HG03558 (cell line): ENCODE results near the gene WNT3.

Experiments
- ATAC-seq: cut with Tn5 transposase; IDR thresholded peaks from one replicate; pipeline ENCODE4 v1.9.1; 2021; ENCODE audit warnings: moderate number of reproducible peaks; ENCODE audit not compliant: unreplicated experiment; ENCODE audit errors: extremely low read depth

Gene WNT3

GRCh38 chr17:46837521-46837920 lies 19.0 kb upstream of the WNT3 start:
- no peak for ATAC-seq

DNA sequence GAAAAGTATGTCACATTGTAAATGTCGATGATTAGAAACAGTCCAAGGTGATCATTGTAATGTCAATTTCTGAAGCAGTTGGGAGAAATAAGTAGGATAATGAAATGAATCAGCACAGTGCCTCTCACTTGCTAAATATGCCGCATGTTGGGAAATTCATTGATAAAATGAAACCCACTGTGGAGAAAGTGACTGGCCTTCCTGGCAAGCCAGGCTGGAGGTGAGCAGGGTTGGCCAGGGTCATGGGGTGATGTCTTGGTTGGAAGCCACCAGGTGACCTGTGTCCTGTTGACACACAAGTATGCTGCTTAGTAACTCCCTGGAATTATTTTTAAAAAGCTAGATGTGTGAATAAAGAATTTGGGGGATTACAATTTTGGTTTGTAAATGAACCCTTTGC lies 18.0 kb upstream of the WNT3 start:
- ATAC-seq, result no peak

DNA sequence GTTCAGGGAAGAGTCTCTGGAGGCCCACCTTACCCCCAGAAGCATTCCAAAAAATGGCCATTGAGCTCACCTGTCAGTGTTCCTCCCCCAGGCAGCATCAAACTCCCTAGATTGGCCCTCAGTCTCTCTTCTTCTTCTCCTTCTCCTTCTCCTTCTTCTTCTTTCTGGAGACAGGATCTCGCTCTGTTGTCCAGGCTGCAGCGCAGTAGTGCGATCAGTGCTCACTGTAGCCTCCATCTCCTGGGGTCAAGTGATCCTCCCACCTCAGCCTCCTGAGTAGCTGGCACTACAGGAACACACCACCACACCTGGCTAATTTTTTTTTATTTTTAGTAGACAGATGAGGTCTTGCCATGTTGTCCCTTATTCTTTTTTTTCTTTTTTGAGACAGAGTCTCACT lies 16.4 kb upstream of the WNT3 start:
- no peak for ATAC-seq

DNA sequence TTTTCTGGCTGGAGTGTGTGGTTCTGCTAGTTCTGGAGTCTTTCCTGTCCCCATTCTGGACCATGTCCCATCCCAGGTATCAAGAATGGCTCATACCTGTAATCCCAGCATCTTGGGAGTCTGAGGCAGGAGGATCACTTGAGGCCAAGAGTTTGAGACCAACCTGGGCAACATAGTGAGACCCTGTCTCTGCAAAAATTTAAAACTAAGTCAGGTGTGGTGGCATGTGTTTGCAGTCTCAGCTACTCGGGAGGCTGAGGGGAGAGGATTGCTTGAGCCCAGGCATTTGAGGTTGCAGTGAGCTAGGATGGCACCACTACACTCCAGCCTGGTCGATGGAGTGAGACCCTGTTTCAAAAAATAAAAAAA lies 15.3 kb upstream of the WNT3 start:
- ATAC-seq, result no peak

DNA sequence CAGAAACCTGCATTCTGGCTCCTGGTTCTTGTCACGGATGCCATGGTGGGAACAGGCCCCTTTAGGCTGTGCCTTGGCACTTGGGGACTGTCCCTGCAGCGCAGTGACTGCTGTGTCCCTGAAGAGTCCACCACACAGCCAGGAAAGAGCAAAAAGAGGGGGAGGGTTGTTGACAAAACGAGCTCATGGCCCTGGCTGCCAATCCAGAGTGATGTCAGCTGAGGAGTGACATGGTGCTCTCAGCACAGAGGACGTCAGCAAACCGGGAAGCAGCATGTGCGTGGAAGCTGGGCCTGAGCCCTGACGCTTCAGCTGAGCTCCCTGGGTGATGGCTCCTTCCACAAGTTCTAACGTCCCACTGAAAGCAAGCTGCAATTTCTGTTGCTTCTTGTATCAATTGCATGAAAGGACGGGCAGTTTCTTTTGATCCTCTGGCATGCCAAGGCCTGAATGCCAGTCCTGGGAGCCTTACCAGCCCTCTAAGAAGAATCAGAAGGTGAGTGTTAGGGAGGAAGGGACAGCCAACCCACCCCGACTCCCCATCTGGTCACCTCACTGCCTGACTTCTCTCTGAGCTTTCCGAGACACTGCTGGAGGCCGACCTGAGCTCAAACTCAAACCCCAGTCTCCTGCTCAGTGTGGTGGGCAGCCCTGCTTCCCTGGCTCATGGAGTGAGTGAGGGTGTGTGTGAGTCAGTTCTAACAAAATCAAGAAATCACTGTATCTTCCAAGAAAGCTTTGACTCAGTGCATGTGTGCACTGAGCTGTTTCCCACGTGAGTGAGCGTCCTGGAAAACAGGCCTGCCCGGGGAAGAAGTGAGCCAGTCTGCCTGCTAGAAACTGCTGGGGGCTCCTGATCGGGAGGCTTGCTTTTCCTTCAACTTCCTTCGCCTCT lies 14.7 kb upstream of the WNT3 start:
- no peak for ATAC-seq

- ATAC-seq, result no peak
Observed at GRCh38 chr17:46832331-46832821, 13.9 kb upstream of the WNT3 start.

DNA sequence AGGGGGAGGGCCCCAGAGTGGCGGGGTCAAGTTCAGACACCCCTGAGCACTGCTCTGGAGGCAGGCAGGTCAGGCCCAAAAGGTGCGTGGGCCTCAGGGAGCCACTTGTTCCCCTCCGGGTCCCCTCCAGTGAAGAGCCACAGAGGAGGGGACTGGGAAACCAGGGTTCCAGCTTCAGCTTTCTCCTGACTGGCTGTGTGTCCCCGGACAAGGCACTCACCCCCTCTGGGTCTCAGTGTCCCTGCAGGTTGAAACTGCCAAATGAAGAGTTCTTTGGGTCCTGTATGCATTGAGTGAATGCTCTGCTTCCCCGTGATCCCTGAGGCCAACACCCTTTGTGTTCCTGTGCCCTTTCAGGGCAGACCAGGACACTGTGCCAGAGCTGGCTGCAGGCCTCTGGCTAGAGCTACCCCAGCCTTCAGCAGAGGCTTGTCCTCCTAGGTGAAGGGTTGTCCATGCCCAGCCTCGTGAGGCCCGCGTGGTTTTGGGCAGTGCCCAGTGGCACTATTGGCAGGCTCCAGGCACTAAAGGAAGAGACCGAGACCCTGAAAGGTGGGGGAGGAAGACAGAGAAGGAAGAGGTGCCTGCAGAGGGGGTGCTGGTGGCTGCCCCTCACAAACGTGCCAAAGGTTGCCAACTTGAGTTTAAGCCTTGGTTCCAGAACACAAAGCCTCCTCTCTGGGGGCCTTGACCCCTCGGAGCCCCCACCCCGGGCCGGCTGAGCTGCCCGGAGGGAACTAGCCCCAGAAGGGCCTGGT lies 13.3 kb upstream of the WNT3 start:
- ATAC-seq, result no peak

DNA sequence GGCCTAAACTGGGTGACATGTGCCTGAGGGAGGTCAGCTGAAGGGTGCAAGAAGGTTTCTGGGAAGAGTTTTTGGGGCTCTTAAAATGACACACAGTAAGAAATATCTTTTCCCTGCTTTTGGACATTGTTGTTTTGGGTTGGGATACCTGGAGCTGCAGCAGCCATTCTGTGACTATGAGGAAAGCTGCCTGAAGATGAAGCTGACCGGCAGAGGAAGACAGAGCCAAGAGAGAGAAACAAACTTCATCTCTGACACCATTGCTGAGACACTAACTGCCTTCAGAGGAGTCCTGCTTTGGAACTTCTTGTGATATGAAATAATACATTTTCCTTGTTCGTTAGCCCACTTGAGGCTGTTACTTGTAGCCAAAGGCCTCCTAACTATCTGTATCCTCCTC lies 8.8 kb upstream of the WNT3 start:
- no peak for ATAC-seq

GRCh38 chr17:46826116-46826515 lies 7.6 kb upstream of the WNT3 start:
- ATAC-seq, result no peak

DNA sequence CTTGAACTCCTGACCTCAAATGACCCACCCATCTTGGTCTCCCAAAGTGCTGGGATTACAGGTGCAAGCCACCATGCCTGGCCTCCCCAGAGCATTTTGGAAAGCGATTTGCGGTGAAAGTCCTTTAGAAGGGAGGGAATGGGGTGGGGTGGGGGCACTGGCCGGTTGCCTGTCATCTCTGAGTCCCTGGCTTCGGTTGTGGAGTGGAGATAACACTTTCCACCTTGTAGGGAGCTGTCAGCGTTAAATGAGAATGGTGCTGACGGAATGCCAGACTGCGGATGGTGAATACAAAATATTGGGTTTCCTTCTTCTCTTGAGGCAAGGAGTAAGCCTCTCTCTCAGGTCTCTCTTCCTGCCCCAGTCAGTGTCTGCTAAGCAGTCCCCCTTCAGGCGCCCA lies 5.2 kb upstream of the WNT3 start:
- no peak for ATAC-seq

- no peak for ATAC-seq
Observed at GRCh38 chr17:46822388-46822921, 4.0 kb upstream of the WNT3 start.

DNA sequence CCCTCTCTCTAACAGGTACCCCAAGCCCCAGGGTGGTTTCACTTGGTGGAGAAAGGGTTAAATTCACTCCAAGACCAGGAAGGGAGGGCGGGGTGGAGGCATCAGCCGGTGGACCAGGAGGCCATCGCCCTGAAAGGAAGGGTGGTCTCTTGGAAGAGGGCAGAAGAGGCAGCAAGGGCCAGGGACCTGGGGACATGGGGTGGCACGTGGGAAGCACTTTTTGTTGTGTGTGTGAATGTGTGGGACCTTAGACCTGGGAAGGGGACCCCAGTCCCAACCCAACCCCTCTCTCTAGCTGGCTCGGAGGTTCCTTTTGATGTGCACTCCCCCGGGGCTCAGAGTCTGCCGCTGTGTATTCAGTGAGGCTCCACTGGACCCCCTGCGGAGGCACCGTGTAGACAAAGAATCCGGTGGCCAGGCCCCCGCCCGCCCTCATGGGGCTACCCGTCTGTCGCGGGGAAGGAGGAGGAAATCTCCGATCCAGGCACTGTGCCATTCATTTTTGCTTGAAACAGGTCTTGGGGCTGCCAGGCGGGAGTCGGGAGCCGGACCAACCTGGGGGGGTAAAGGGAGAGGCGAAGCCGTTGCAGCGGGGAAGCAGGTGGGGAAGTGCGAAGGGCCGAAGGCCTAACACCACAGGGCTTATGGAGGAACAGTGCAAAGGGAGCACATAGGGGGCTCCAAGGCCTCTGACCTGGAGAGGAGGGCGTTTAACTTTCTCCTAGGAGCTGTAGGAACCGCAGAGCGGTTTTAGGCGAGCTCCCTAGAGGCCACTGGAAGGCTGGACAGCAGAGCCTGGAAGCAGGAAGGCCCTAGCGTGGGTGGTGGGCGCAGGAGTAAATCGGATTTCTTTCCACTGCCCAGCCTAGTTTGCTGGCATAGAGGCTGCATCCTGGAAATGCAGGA lies 3.2 kb upstream of the WNT3 start:
- no peak for ATAC-seq

GRCh38 chr17:46820592-46821450 lies 2.3 kb upstream of the WNT3 start:
- no peak for ATAC-seq

DNA sequence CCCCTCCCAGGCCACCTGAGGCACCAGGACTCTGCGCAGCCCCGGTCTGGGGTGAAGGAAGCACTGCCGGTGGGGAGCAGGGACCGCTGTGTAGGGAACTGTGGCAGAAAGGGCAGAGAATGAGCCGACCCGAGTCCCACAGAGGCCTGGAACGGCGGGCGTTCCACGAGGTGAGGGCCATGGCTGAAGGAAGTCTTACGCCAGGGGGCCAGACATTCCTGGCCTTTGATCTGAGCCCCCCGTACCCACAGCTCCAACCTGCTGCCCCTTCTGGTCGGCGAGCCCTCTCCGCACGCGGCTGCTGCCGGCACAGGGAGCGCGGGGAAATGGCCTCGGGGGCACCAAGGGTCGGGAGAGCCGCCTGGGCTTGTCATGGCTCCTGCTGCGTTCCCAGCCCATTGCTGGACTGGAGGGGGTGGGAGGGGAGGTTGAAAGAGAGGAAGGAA lies 1.4 kb upstream of the WNT3 start:
- ATAC-seq, result no peak

DNA sequence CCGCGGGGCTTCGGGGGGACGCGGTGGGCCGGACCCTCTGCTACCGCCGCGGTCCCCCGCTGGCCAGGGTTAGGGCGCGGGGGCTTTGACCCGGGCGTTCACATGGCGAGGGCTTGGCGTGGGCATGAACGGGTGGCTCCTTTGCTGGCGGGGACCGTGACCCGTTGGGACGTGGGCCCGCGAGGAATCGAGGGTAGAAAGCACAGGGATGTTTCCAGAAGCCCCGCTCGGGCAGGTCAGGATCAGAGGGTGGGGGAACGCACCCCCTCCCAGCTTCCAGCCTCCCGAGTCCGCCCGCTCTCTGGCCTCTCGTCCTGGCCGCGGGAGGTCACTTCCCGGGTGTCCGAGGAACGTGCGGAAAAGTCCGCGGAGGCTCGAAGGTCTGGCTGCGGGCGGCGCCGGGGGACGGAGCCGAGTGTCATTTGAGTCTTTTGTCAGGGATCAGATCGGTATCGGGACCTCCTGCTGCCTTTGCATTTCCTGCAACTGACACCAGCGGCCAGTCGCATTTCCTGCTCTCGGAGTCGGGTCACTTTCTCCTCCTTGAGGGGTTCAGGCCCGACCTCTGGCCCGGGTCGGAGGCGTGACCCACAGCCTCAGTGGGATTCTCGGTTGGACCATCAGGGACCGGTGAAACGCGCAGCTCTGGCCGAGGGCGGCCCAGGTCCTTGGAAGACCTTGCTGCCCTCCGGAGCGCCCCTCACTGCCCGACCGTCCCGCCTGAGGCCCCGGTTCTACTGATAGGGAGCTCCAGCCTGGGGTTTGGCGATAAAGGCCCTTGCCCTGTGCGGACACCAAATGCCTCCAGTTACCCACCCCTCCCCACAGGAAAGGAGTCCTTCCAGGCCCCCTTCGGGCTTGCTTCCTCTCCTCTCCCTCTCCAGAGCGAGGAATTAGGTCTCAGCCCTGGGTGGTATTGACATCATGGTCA lies 702 bp upstream of the WNT3 start:
- ATAC-seq, result no peak

DNA sequence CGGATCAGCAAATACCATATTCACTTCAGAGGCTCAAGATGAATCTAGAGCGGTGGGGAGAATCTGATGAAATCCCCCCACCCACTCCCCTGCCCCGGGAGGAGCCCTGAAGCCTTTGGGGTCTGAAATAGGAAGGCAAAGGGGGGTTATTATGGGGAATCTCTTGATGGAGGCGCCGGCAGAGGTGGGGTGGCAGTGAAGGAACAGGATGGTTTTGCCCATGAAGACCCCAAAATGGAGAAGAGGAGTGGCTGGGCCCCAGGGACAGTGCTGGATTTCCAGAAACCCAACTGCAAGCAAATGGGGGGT lies 637 bp downstream of the WNT3 start:
- ATAC-seq, result no peak

GRCh38 chr17:46817151-46817900 lies 1.2 kb downstream of the WNT3 start:
- ATAC-seq, result no peak
